COLO668 (cell line): Measurements from ENCODE around the gene ZMYND10.

Experiments
- DNase-seq: peaks from one replicate; lab custom pipeline; 2025; ENCODE audit not compliant: unreplicated experiment; lab: John Stamatoyannopoulos, UW

The ZMYND10 gene

GRCh38 chr3:50292159-50293078, 53.1 kb downstream of the ZMYND10 start, which contains the start of gene IFRD2:
TSS of gene IFRD2 (minus strand) at chr3:50292429. CDS start at chr3:50292274, 155 bp downstream.
- DNase-seq: peak; percentile 95
